OCI-LY3 (cell line): ENCODE data around the gene CARM1.
"Not testable (repeated sequence)": the region's sequence is repeated elsewhere in the genome, so short reads cannot be mapped to it uniquely, and the experiment has no call there.

ENCODE experiments used
- H2AFZ ChIP-seq: fragments of 200-600, 300-600 bp; shearing (Covaris generic); 2 replicates; pipeline ENCODE4 v1.6.0; 2014; ENCODE audit warnings: antibody characterized with exemption, low read depth, low read length
- H3K27ac ChIP-seq: fragments of 200-600, 300-600 bp; sonication (generic); 2 replicates; pipeline ENCODE4 v1.5.1; 2014; ENCODE audit warnings: mild to moderate bottlenecking, low read length, moderate library complexity, mixed read lengths
- H3K27me3 ChIP-seq: fragments of 200-600, 300-600 bp; sonication (generic); 2 replicates; pipeline ENCODE4 v1.6.1; 2014; ENCODE audit warnings: low read depth, low read length, mixed read lengths
- H3K36me3 ChIP-seq: fragments of 200-600, 300-600 bp; sonication (generic); replicated peaks from 2 replicates; pipeline ENCODE3; 2014; ENCODE audit warnings: low read depth, low read length, mixed read lengths
- H3K4me1 ChIP-seq: fragments of 300-600, 200-600 bp; sonication (generic); 2 replicates; pipeline ENCODE4 v1.6.1; 2014; ENCODE audit warnings: low read length, mixed read lengths
- H3K4me2 ChIP-seq: fragments of 200-600, 300-600 bp; sonication (generic); 2 replicates; pipeline ENCODE4 v1.6.1; 2014; ENCODE audit warnings: low read length, mixed read lengths
- H3K4me3 ChIP-seq: fragments of 300-600, 200-600 bp; sonication (generic); 2 replicates; pipeline ENCODE4 v1.5.1; 2014; ENCODE audit warnings: antibody characterized with exemption, mild to moderate bottlenecking, low read length, moderate library complexity
- H3K79me2 ChIP-seq: fragments of 300-600, 200-600 bp; shearing (Covaris generic); 2 replicates; pipeline ENCODE4 v1.6.1; 2014; ENCODE audit warnings: mild to moderate bottlenecking, low read length, mixed read lengths
- H3K9ac ChIP-seq: fragments of 300-600, 200-600 bp; shearing (Covaris generic); 2 replicates; pipeline ENCODE4 v1.6.0; 2014; ENCODE audit warnings: mild to moderate bottlenecking, low read length, moderate library complexity
- H3K9me3 ChIP-seq: fragments of 200-600, 300-600 bp; shearing (Covaris generic); 2 replicates; pipeline ENCODE4 v1.6.1; 2014; ENCODE audit warnings: low read length, mixed read lengths; ENCODE audit not compliant: insufficient read depth
- H4K20me1 ChIP-seq: fragments of 200-600, 300-600 bp; sonication (generic); 2 replicates; pipeline ENCODE4 v1.6.1; 2016; ENCODE audit warnings: low read length, mixed read lengths; ENCODE audit not compliant: insufficient read depth
- EZH2phosphoT487 ChIP-seq: fragments of 200-600 bp; shearing (Covaris generic); IDR thresholded peaks from 2 replicates; pipeline ENCODE4 v1.6.1; 2018; ENCODE audit warnings: antibody characterized with exemption, mixed run types, low read depth
- TF ChIP-seq, protein P1 (sequence below): fragments of 200-600, 300-600 bp; sonication (generic); IDR thresholded peaks from 2 replicates; pipeline ENCODE4 v1.5.1; 2014; ENCODE audit warnings: antibody characterized with exemption, low read length, low read depth

Gene CARM1

DNA sequence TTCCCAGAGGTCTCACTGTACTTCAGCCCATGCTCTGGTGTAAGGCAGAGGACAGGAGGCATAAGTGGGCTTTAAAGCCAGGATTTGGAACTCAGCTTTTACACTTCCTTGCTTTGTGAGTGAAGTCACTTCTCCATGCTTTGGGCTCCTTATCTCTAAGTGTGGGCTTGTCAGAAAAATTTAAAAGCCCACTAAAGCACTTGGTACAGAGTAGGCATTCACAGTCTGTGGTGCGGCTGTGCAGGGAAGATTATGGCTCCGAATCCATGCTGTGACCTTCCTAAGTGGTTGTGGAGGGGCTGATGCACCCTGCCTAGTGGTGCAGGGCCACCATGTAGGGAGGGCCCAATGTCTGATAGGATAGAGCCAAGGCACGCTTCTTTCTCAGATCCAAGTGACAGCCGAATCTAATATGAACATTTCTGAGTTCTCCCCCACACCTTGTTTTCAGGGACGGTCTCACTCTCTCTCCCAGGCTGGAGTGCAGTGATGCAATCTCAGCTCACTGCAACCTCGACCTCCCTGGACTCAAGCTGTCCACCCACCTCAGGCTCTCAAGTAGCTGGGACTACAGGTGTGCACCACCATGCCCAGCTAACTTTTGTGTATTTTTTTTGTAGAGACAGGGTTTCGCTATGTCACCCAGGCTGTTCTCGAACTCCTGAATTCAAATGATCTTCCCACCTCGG lies 64.2 kb downstream of the CARM1 start:
- no peaks in the 10 kb centered on the region for H4K20me1 ChIP-seq
- no peaks in the 10 kb centered on the region for H3K9me3 ChIP-seq
- no peak for TF ChIP-seq EZH2phosphoT487
- TF ChIP-seq, protein P1, sequence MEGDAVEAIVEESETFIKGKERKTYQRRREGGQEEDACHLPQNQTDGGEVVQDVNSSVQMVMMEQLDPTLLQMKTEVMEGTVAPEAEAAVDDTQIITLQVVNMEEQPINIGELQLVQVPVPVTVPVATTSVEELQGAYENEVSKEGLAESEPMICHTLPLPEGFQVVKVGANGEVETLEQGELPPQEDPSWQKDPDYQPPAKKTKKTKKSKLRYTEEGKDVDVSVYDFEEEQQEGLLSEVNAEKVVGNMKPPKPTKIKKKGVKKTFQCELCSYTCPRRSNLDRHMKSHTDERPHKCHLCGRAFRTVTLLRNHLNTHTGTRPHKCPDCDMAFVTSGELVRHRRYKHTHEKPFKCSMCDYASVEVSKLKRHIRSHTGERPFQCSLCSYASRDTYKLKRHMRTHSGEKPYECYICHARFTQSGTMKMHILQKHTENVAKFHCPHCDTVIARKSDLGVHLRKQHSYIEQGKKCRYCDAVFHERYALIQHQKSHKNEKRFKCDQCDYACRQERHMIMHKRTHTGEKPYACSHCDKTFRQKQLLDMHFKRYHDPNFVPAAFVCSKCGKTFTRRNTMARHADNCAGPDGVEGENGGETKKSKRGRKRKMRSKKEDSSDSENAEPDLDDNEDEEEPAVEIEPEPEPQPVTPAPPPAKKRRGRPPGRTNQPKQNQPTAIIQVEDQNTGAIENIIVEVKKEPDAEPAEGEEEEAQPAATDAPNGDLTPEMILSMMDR: no peak
- no peaks in the 10 kb centered on the region for H3K27me3 ChIP-seq
- H3K36me3 ChIP-seq: peaks cover 3% of the 10 kb centered on the region
- no peak overlapping the region for H3K4me3 ChIP-seq
- no peak overlapping the region for H3K27ac ChIP-seq
- no peak overlapping the region for H3K9ac ChIP-seq
- peaks cover 11% of the 10 kb centered on the region for H3K79me2 ChIP-seq
- H3K4me2 ChIP-seq: no peak overlapping the region
- peaks cover 8% of the 10 kb centered on the region for H3K4me1 ChIP-seq
- no peak overlapping the region for H2AFZ ChIP-seq

DNA sequence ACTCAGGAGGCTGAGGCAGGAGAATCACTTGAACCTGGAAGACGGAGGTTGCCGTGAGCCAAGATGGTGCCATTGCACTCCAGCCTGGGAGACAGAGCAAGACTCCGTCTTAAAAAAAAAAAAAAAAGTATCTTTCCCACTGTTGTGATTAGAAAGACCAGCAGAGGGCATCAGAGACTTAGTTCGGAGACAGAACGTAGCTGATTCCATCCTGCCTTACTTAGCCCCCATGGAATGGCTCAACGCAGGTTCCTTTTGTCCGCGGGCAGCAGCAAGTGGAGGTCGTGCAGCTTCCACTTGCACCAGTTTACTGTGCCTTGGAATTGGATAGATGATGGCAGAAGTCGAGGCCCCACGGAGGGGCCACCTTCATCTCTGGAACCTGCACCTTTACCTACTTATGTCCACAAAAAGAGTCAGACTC lies 65.3 kb downstream of the CARM1 start:
- H3K4me1 ChIP-seq: peaks cover 8% of the 10 kb centered on the region
- TF ChIP-seq, protein P1: peak; percentile 68
- no peak for TF ChIP-seq EZH2phosphoT487
- H3K9me3 ChIP-seq: no peaks in the 10 kb centered on the region
- 0 out of 2 replicates have a peak overlapping the region, but pooled peaks have one; percentile 10 for H3K4me2 ChIP-seq
- no peak overlapping the region for H3K27ac ChIP-seq
- H3K27me3 ChIP-seq: no peaks in the 10 kb centered on the region
- peaks cover 5% of the 10 kb centered on the region; the same call in 1 of the 2 replicates for H3K79me2 ChIP-seq
- no peak overlapping the region for H3K4me3 ChIP-seq
- no peaks in the 10 kb centered on the region for H4K20me1 ChIP-seq
- no peaks in the 10 kb centered on the region for H3K36me3 ChIP-seq
- H2AFZ ChIP-seq: no peak overlapping the region
- H3K9ac ChIP-seq: no peak overlapping the region

DNA sequence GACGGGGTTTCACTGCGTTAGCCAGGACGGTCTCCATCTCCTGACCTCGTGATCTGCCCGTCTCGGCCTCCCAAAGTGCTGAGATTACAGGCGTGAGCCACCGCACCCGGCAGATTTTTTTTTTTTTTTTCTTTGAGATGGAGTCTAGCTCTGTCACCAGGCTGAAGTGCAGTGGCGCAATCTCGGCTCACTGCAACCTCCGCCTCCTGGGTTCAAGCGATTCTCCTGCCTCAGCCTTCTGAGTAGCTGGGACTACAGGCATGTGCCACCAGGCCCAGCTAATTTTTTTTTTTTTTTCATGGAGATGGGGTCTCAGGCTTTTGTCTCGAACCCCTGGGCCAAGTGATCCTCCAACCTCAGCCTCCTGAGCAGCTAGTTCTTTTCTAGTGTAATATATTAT lies 70.3 kb downstream of the CARM1 start:
- H3K36me3 ChIP-seq, H3K4me2 ChIP-seq, H4K20me1 ChIP-seq, H3K4me3 ChIP-seq, H3K9ac ChIP-seq, H3K9me3 ChIP-seq, H2AFZ ChIP-seq, H3K27me3 ChIP-seq, H3K79me2 ChIP-seq, H3K27ac ChIP-seq: not testable (repeated sequence)
- peaks cover 19% of the 10 kb centered on the region for H3K4me1 ChIP-seq

DNA sequence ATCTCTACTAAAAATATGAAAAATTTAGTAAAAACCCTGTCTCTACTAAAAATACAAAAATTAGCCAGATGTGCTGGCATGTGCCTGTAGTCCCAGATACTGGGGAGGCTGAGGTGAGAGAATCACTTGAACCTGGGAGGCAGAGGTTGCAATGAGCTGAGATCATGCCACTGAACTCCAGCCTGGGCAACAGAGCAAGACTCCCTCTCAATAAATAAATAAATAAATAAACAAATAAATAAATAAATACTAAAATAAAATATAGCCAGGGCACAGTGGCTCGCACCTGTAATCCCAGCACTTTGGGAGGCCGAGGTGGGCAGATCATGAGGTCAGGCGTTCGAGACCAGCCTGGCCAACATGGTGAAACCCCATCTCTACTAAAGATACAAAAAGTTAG lies 72.1 kb downstream of the CARM1 start:
- not testable (repeated sequence) for H3K9ac ChIP-seq, H3K79me2 ChIP-seq, H3K4me3 ChIP-seq, H2AFZ ChIP-seq, H3K4me2 ChIP-seq, H4K20me1 ChIP-seq, H3K27me3 ChIP-seq, H3K36me3 ChIP-seq, H3K9me3 ChIP-seq, H3K27ac ChIP-seq
- peaks cover 18% of the 10 kb centered on the region for H3K4me1 ChIP-seq

DNA sequence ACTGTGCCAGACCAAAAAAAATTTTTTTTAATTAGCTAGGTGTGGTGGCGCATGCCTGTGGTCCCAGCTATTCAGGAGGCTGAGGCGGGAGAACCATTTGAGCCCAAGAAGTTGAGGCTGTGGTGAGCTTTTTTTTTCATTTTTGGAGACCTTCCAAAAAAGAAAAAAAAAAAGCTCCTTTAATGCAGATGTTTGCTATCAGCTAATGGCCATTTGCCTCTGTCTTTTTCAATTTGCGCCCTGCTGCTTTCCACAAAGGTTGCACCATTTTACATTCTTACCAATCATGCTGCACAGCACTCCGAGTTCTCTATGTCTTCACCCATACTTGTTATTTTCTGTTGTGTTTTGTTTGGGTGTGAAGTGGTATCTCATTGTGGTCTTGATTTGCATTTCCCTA lies 73.9 kb downstream of the CARM1 start:
- Histone ChIP-seq H2AFZ (no peak overlapping the region), H3K79me2 (no peaks in the 10 kb centered on the region), H3K9ac (no peak overlapping the region), H3K4me1 (peaks cover 18% of the 10 kb centered on the region), H3K27ac (no peak overlapping the region), H4K20me1 (no peaks in the 10 kb centered on the region), H3K9me3 (no peaks in the 10 kb centered on the region), H3K4me2 (no peak overlapping the region), H3K27me3 (no peaks in the 10 kb centered on the region), H3K4me3 (no peak overlapping the region), H3K36me3 (no peaks in the 10 kb centered on the region)
- TF ChIP-seq, protein P1: no peak
- no peak for TF ChIP-seq EZH2phosphoT487
